Loucy (cell line): Measurements from ENCODE around the gene TPMT.

Experiments
- H2AFZ ChIP-seq: fragments of 200-600 bp; sonication (generic); 2 replicates; pipeline ENCODE4 v1.6.0; 2016; ENCODE audit warnings: antibody characterized with exemption, mild to moderate bottlenecking, low read length, moderate library complexity
- H3F3A ChIP-seq: fragments of 200-600 bp; 2 replicates; pipeline ENCODE4 v1.6.0; 2016; ENCODE audit warnings: antibody characterized with exemption, low read depth, mild to moderate bottlenecking
- H3K27me3 ChIP-seq: fragments of 200-600 bp; sonication (generic); 2 replicates; pipeline ENCODE4 v1.6.1; 2014; ENCODE audit warnings: low read length, mild to moderate bottlenecking; ENCODE audit not compliant: insufficient read depth, poor library complexity, severe bottlenecking
- H3K36me3 ChIP-seq: fragments of 200-600 bp; sonication (generic); 2 replicates; pipeline ENCODE4 v1.6.1; 2016; ENCODE audit warnings: low read length; ENCODE audit not compliant: insufficient read depth
- H3K4me1 ChIP-seq: fragments of 200-600 bp; sonication (generic); 2 replicates; pipeline ENCODE4 v1.5.1; 2014; ENCODE audit warnings: low read length, mild to moderate bottlenecking; ENCODE audit not compliant: insufficient read depth, poor library complexity, severe bottlenecking
- H3K4me2 ChIP-seq: fragments of 200-600 bp; sonication (generic); 2 replicates; pipeline ENCODE4 v1.6.0; 2014; ENCODE audit warnings: antibody characterized with exemption, low read length, low read depth, mild to moderate bottlenecking; ENCODE audit not compliant: poor library complexity, severe bottlenecking
- H3K4me3 ChIP-seq: fragments of 200-600 bp; sonication (generic); 2 replicates; pipeline ENCODE4 v1.5.1; 2014; ENCODE audit warnings: low read length, mild to moderate bottlenecking, mixed read lengths; ENCODE audit not compliant: poor library complexity, severe bottlenecking
- H3K79me2 ChIP-seq: fragments of 200-600 bp; sonication (generic); 2 replicates; pipeline ENCODE4 v1.6.1; 2014; ENCODE audit warnings: low read length; ENCODE audit not compliant: insufficient read depth
- H3K9ac ChIP-seq: fragments of 200-600 bp; sonication (generic); 2 replicates; pipeline ENCODE4 v1.6.0; 2014; ENCODE audit warnings: mild to moderate bottlenecking, low read depth, low read length, moderate library complexity; ENCODE audit not compliant: poor library complexity, severe bottlenecking
- H3K9me2 ChIP-seq: fragments of 200-600 bp; sonication (generic); replicated peaks from 2 replicates; pipeline ENCODE4 v1.6.1; 2016; ENCODE audit warnings: low read depth, low read length, mixed read lengths
- H3K9me3 ChIP-seq: fragments of 200-600 bp; sonication (generic); 2 replicates; pipeline ENCODE4 v1.6.1; 2014; ENCODE audit warnings: mild to moderate bottlenecking, antibody characterized with exemption, low read length, low read depth; ENCODE audit not compliant: insufficient read depth
- H4K20me1 ChIP-seq: fragments of 200-600 bp; sonication (generic); 2 replicates; pipeline ENCODE4 v1.6.0; 2014; ENCODE audit warnings: antibody characterized with exemption, low read length, mild to moderate bottlenecking; ENCODE audit not compliant: insufficient read depth, poor library complexity, severe bottlenecking
- EZH2phosphoT487 ChIP-seq: fragments of 200-600 bp; IDR thresholded peaks from 2 replicates; pipeline ENCODE4 v1.6.1; 2018; ENCODE audit warnings: antibody characterized with exemption, mild to moderate bottlenecking, moderate library complexity, borderline replicate concordance
- TF ChIP-seq, protein P1 (sequence below): fragments of 200-600 bp; sonication (generic); conservative IDR thresholded peaks from 2 replicates; pipeline ENCODE4 v1.5.1; 2014; ENCODE audit warnings: mild to moderate bottlenecking, antibody characterized with exemption, low read length

TPMT gene

DNA sequence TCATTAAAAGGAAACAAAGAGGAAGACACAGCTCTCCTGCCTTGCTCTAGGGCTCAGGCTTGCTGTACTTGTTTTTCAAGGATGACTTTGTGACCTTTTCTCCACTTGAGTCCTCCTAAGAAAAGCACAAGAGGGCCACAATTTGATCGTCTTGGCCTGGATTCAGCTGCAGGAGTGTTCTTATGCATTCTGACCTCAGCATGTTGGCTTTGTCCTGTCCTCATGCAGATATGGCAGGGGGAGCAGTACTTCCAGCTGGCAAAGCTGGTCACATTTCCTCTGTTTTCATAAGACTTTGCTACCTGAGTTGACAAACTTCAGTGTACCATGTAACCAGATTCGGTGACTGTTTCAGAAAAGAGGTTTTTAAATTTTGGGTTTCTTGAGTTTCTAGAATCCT lies 31.2 kb upstream of the TPMT start:
- TF ChIP-seq, protein P1, sequence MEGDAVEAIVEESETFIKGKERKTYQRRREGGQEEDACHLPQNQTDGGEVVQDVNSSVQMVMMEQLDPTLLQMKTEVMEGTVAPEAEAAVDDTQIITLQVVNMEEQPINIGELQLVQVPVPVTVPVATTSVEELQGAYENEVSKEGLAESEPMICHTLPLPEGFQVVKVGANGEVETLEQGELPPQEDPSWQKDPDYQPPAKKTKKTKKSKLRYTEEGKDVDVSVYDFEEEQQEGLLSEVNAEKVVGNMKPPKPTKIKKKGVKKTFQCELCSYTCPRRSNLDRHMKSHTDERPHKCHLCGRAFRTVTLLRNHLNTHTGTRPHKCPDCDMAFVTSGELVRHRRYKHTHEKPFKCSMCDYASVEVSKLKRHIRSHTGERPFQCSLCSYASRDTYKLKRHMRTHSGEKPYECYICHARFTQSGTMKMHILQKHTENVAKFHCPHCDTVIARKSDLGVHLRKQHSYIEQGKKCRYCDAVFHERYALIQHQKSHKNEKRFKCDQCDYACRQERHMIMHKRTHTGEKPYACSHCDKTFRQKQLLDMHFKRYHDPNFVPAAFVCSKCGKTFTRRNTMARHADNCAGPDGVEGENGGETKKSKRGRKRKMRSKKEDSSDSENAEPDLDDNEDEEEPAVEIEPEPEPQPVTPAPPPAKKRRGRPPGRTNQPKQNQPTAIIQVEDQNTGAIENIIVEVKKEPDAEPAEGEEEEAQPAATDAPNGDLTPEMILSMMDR, result no peak
- TF ChIP-seq EZH2phosphoT487, result no peak
- Histone ChIP-seq H3K4me1 (peaks cover 17% of the 10 kb centered on the region), H3F3A (no peaks in the 10 kb centered on the region), H3K79me2 (no peaks in the 10 kb centered on the region), H3K27me3 (no peaks in the 10 kb centered on the region), H3K36me3 (no peaks in the 10 kb centered on the region), H3K4me2 (peak overlapping the region; percentile 25), H2AFZ (no peak overlapping the region), H4K20me1 (no peaks in the 10 kb centered on the region), H3K9me2 (no peaks in the 10 kb centered on the region), H3K9ac (no peak overlapping the region), H3K9me3 (no peaks in the 10 kb centered on the region), H3K4me3 (peak overlapping the region; percentile 15)

DNA sequence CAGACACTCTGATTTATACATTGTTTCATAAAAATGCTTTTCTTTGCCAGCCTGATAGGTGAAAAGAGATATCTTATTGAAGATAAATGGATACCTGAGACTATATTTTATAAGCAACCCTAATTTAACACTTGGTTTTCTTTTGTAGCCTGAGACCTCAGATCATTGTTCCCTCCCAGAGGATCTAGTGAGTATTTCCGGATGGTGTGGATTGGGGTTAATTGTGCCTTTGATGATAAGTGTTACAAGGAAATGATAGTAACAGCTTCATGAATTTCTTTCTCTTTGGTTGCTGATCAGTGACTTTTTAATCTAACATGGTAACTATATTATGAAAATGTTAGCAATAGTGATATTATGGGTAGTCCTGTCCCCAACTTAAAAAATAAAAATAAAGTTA lies 30.7 kb upstream of the TPMT start:
- Histone ChIP-seq H3K9ac (no peak overlapping the region), H3K36me3 (no peaks in the 10 kb centered on the region), H3K79me2 (no peaks in the 10 kb centered on the region), H2AFZ (no peak overlapping the region), H3K4me3 (peak overlapping the region; percentile 15), H3K9me3 (no peaks in the 10 kb centered on the region), H3K4me2 (peak overlapping the region; percentile 25), H3F3A (no peaks in the 10 kb centered on the region), H3K27me3 (no peaks in the 10 kb centered on the region), H4K20me1 (no peaks in the 10 kb centered on the region), H3K9me2 (no peaks in the 10 kb centered on the region), H3K4me1 (peaks cover 17% of the 10 kb centered on the region)
- TF ChIP-seq, protein P1, result no peak
- TF ChIP-seq EZH2phosphoT487, result no peak

DNA sequence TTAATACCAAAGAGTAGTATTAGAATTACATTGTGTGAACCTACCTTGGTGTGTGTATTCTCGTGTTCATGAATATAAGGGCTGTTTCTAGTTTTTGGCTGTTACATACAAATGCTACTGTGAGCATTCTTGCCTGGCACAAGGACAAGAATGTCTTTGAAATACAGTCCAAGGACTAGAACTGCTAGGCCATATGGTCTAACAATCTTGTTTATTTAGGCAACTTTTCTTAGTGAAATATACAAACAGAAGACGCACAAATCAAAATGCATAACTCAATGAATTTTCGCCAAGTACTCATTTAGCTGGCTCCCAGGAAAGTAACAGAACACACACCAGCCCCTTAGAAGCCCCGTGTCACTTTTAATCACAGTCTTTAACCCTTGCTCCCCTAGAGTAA lies 28.9 kb upstream of the TPMT start:
- Histone ChIP-seq H3K4me3 (no peak overlapping the region), H3K36me3 (no peaks in the 10 kb centered on the region), H3K9me3 (no peaks in the 10 kb centered on the region), H3K4me1 (peaks cover 17% of the 10 kb centered on the region), H2AFZ (no peak overlapping the region), H3K9me2 (no peaks in the 10 kb centered on the region), H3F3A (no peaks in the 10 kb centered on the region), H3K4me2 (no peak overlapping the region), H3K79me2 (no peaks in the 10 kb centered on the region), H4K20me1 (no peaks in the 10 kb centered on the region), H3K9ac (no peak overlapping the region), H3K27me3 (no peaks in the 10 kb centered on the region)
- TF ChIP-seq EZH2phosphoT487, result no peak
- TF ChIP-seq, protein P1, result no peak
